ENCODE measurements around the gene PRKX. TPM values are rescaled to one million over a fixed set of nuclear protein-coding genes. Genes with fewer than 3 reads are reported as not detected.

Gene PRKX
- polyA plus RNA-seq, 1 experiment = 13.7 TPM

DNA sequence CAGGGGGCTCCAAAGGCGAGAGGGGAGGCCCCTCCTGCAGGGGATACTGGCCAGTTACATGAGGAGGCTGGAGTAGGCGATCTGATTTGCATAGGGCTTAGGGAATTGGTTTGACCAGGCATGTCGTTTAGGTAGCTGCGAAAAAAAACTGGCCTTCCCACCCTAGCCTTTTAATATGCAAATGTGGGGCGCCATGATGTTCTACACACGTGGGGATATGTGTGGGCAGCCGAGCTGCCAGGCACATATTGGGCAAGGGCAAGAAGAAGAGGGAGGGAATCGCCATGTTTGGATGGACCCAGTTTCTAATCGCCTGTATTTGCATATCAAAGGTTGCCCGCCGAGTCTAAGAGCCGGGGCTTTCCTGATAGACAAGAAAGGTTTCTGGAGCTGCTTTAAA, 121.3 kb downstream of the PRKX start:
- ChIA-PET CTCF (no interaction called here), POLR2A (no interaction called here)

GRCh38 chrX:3589474-3589873, 124.0 kb downstream of the PRKX start:
- TF ChIP-seq, protein P1, sequence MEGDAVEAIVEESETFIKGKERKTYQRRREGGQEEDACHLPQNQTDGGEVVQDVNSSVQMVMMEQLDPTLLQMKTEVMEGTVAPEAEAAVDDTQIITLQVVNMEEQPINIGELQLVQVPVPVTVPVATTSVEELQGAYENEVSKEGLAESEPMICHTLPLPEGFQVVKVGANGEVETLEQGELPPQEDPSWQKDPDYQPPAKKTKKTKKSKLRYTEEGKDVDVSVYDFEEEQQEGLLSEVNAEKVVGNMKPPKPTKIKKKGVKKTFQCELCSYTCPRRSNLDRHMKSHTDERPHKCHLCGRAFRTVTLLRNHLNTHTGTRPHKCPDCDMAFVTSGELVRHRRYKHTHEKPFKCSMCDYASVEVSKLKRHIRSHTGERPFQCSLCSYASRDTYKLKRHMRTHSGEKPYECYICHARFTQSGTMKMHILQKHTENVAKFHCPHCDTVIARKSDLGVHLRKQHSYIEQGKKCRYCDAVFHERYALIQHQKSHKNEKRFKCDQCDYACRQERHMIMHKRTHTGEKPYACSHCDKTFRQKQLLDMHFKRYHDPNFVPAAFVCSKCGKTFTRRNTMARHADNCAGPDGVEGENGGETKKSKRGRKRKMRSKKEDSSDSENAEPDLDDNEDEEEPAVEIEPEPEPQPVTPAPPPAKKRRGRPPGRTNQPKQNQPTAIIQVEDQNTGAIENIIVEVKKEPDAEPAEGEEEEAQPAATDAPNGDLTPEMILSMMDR (IDR thresholded peaks at IDR 0.05; ENCODE audit: low read depth, low read length) = no peak
- no peak overlapping the region for H3K27ac ChIP-seq (ENCODE audit: low read depth, low read length)
- H3K27me3 ChIP-seq (ENCODE audit: control insufficient read depth, insufficient read depth, low read length) = no peaks in the 10 kb centered on the region
- ChIA-PET CTCF (no interaction called here), POLR2A (no interaction called here)
- H3K9me3 ChIP-seq (ENCODE audit: control insufficient read depth, insufficient read depth, low read length) = no peaks in the 10 kb centered on the region
- H3K4me3 ChIP-seq (ENCODE audit: low read depth, low read length) = no peak overlapping the region
- no peak for DNase-seq (ENCODE audit: low read depth, low spot score)

More for the DNA sequence above, 121.3 kb downstream of the PRKX start:
- no peak for DNase-seq (ENCODE audit: low read depth, low spot score)
- Histone ChIP-seq H3K9me3 (ENCODE audit: control insufficient read depth, insufficient read depth, low read length) (no peaks in the 10 kb centered on the region), H3K4me3 (ENCODE audit: low read depth, low read length) (no peak overlapping the region), H3K27me3 (ENCODE audit: control insufficient read depth, insufficient read depth, low read length) (no peaks in the 10 kb centered on the region), H3K27ac (ENCODE audit: low read depth, low read length) (no peak overlapping the region)
- TF ChIP-seq, protein P1 (IDR thresholded peaks at IDR 0.05; ENCODE audit: low read depth, low read length) = no peak

DNA sequence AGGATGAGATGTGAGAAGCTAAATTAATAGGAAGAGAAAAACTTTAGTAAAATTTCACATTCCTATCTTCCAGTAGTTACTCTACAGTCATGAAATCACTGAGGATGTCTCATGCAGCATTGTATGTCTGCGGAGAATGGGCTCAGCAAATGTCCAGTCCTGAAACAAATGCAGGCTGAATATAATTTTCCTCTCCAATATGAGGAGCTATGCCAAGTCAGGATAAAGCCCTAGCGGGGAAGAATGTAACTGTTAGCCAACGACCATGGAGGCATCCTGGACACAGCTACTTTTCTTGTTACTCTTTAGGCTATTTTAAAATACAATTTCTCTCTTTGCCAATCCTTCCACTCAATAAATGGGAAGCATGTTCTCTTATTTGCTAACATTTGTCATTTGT, 127.7 kb downstream of the PRKX start:
- H3K27me3 ChIP-seq (ENCODE audit: control insufficient read depth, insufficient read depth, low read length) = no peaks in the 10 kb centered on the region
- H3K9me3 ChIP-seq (ENCODE audit: control insufficient read depth, insufficient read depth, low read length) = no peaks in the 10 kb centered on the region
- ChIA-PET POLR2A (no interaction called here), CTCF (interaction anchor here (1.0 kb wide), 1 partner anchor 15 kb away, joined by 3 read pairs; no protein-coding TSS in a partner anchor)
- no peak overlapping the region for H3K27ac ChIP-seq (ENCODE audit: low read depth, low read length)
- no peak overlapping the region for H3K4me3 ChIP-seq (ENCODE audit: low read depth, low read length)
- TF ChIP-seq, protein P1 (IDR thresholded peaks at IDR 0.05; ENCODE audit: low read depth, low read length) = no peak
- no peak for DNase-seq (ENCODE audit: low read depth, low spot score)

DNA sequence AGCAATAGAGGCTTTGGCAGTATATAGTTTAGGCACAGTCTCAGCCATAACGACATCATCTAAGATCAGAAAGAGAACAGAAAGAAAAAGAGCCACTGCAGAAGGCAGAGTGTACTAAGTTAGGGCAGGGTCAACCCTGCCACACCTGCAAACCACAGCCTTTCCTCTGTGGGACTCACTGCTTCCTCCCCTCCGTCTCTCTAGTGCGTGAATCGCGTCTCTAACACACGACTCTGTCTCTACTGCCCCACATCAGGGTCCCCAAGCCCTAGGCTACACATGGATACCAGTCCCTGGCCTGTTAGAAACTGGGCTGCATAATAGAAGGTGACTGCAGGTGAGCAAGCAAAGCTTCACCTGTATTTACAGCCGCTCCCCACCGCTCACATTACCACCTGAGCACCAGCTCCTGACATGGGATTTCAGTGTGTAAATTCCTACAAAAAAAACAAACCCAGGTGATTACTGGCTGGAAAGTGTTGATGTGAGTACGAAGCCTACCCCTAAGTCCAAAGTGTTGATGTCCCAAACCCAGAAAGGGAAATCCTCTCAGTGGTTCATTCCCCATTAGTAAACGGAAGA, 128.9 kb downstream of the PRKX start:
- Histone ChIP-seq H3K27ac (ENCODE audit: low read depth, low read length) (no peak overlapping the region), H3K4me3 (ENCODE audit: low read depth, low read length) (no peak overlapping the region), H3K9me3 (ENCODE audit: control insufficient read depth, insufficient read depth, low read length) (no peaks in the 10 kb centered on the region), H3K27me3 (ENCODE audit: control insufficient read depth, insufficient read depth, low read length) (no peaks in the 10 kb centered on the region)
- ChIA-PET CTCF (no interaction called here), POLR2A (no interaction called here)
- DNase-seq (ENCODE audit: low read depth, low spot score) = no peak
- TF ChIP-seq, protein P1 (IDR thresholded peaks at IDR 0.05; ENCODE audit: low read depth, low read length) = no peak

DNA sequence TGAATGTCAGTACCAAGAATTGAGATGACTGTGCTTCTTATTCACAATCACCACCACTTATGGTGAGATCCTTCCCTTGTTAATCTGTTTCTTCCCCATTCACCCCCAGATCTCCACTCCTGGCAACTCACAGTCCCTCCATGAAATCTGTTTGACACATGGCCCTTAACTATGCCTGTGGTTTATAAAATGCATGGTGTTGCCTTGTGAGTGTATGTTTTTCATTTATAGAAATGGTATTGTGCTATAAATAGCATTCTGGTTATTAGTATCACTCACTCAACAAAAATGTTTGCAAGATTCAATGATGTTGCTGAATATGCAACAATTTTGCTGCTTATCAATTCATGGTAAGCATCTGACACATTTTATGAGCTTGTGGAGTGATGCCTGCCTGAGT, 131.0 kb downstream of the PRKX start:
- Histone ChIP-seq H3K27me3 (ENCODE audit: control insufficient read depth, insufficient read depth, low read length) (no peaks in the 10 kb centered on the region), H3K4me3 (ENCODE audit: low read depth, low read length) (no peak overlapping the region), H3K27ac (ENCODE audit: low read depth, low read length) (no peak overlapping the region), H3K9me3 (ENCODE audit: control insufficient read depth, insufficient read depth, low read length) (no peaks in the 10 kb centered on the region)
- POLR2A ChIA-PET = no interaction called here
- TF ChIP-seq, protein P1 (IDR thresholded peaks at IDR 0.05; ENCODE audit: low read depth, low read length) = no peak
- CTCF ChIA-PET = no interaction called here
- no peak for DNase-seq (ENCODE audit: low read depth, low spot score)
